ENCODE results near the gene TMEM120B.
"Not testable (repeated sequence)": the region's sequence is repeated elsewhere in the genome, so short reads cannot be mapped to it uniquely, and the experiment has no call there.

The TMEM120B gene

DNA sequence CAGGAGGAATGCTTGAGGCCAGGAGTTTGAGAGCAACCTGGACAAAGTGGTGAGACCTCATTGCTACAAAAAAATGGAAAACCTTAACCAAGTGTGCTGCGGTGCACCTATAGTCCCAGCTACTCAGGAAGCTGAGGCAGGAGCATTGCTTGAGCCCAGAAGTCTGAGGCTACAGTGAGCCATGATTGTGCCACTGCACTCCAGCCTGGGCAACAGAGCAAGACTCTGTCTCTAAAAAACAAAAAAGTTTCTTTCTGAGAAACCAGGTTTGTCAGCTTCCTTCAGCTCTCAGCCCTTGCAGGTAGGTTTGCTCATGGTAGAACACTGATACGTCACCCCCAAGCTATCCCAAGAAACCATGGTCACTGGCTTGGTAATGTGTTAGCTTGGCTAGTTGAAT is 23.1 kb upstream of the TMEM120B start:
- ChIA-PET POLR2A (no interaction called here), CTCF (interaction anchor here (1.6 kb wide), 1 partner anchor 104 kb away, joined by 4 read pairs; the partner anchor contains the start of gene RHOF)
- no peak for DNase-seq (ENCODE audit: extremely low spot score)
- no peak for TF ChIP-seq FOXM1 (IDR thresholded peaks at IDR 0.05; ENCODE audit: borderline replicate concordance)
- no peak for TF ChIP-seq ARNT (IDR thresholded peaks at IDR 0.05)
- no peak for TF ChIP-seq CTBP1 (IDR thresholded peaks at IDR 0.05; ENCODE audit: borderline replicate concordance)
- TF ChIP-seq NFRKB (IDR thresholded peaks at IDR 0.05), result no peak
- TF ChIP-seq ZNF384 (IDR thresholded peaks at IDR 0.05), result no peak
- TF ChIP-seq L3MBTL2 (conservative IDR thresholded peaks at IDR 0.05), result no peak
- TF ChIP-seq SP1 (IDR thresholded peaks at IDR 0.05), result no peak
- no peak for TF ChIP-seq FOXK2 (IDR thresholded peaks at IDR 0.05)

- ChIA-PET POLR2A (interaction anchor here (1.0 kb wide), 1 partner anchor 20 kb away, joined by 3 read pairs; the partner anchor contains the start of gene TMEM120B), CTCF (interaction anchor here (2.1 kb wide), 1 partner anchor 102 kb away, joined by 20 read pairs; the partner anchor contains the start of gene RHOF)
- DNase-seq (ENCODE audit: extremely low spot score), result not testable (repeated sequence)
Observed at GRCh38 chr12:121692744-121693143, 19.8 kb upstream of the TMEM120B start.

DNA sequence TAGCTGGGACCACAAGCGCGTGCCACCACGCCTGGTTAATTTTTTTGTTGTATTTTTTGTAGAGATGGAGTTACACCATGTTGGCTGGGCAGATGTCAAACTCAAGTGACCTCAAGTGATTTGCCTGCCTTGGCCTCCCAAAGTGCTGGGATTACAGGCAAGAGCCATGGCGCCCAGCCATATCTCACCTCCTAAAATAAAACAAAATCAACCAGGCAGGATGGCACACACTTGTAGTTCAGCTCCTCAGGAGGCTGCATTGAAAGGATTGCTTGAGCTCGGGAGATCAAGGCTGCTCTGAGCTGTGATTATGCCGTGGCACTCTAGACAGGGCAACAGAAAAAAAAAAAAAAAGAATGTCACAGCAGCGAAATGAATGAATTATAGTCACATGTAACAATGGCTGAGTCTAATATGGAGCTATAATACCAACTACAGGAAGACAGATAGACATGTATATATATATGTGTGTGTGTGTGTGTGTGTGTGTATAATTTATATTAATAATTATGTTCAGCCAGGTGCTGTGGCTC is 19.3 kb upstream of the TMEM120B start:
- no peak for DNase-seq (ENCODE audit: extremely low spot score)
- TF ChIP-seq ELF4 (IDR thresholded peaks at IDR 0.05), result no peak
- TF ChIP-seq, protein P1, sequence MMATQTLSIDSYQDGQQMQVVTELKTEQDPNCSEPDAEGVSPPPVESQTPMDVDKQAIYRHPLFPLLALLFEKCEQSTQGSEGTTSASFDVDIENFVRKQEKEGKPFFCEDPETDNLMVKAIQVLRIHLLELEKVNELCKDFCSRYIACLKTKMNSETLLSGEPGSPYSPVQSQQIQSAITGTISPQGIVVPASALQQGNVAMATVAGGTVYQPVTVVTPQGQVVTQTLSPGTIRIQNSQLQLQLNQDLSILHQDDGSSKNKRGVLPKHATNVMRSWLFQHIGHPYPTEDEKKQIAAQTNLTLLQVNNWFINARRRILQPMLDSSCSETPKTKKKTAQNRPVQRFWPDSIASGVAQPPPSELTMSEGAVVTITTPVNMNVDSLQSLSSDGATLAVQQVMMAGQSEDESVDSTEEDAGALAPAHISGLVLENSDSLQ (IDR thresholded peaks at IDR 0.05), result no peak
- TF ChIP-seq ZNF384 (IDR thresholded peaks at IDR 0.05), result no peak
- TF ChIP-seq LEF1 (IDR thresholded peaks at IDR 0.05; ENCODE audit: borderline replicate concordance), result no peak
- no peak for TF ChIP-seq CTBP1 (IDR thresholded peaks at IDR 0.05; ENCODE audit: borderline replicate concordance)
- TF ChIP-seq ARNT (IDR thresholded peaks at IDR 0.05), result no peak
- TF ChIP-seq BHLHE40 (IDR thresholded peaks at IDR 0.05; ENCODE audit: borderline replicate concordance), result no peak
- TF ChIP-seq HDGF (IDR thresholded peaks at IDR 0.05; ENCODE audit: borderline replicate concordance), result no peak
- TF ChIP-seq SP1 (IDR thresholded peaks at IDR 0.05), result no peak
- no peak for TF ChIP-seq L3MBTL2 (conservative IDR thresholded peaks at IDR 0.05)
- TF ChIP-seq FOXK2 (IDR thresholded peaks at IDR 0.05), result no peak
- no peak for TF ChIP-seq SUZ12 (IDR thresholded peaks at IDR 0.05)
- no peak for TF ChIP-seq FOXM1 (IDR thresholded peaks at IDR 0.05; ENCODE audit: borderline replicate concordance)
- no peak for TF ChIP-seq TARDBP (IDR thresholded peaks at IDR 0.05)
- ChIA-PET POLR2A (interaction anchor here (0.7 to 1.0 kb wide), 2 partner anchors 20 to 21 kb away, joined by 3 read pairs; partner anchors contain the start of gene TMEM120B), CTCF (interaction anchor here (2.1 kb wide), 1 partner anchor 101 kb away, joined by 20 read pairs; the partner anchor contains the start of gene RHOF)

GRCh38 chr12:121697093-121697698 is 15.4 kb upstream of the TMEM120B start:
- DNase-seq (ENCODE audit: extremely low spot score), result peak; percentile 40
- ChIA-PET POLR2A (no interaction called here), CTCF (interaction anchor here (0.7 to 1.4 kb wide), 3 partner anchors 15 to 76 kb away, joined by 3 to 7 read pairs (median 4); partner anchors contain the start of gene TMEM120B)
- TF ChIP-seq ELF4 (IDR thresholded peaks at IDR 0.05), result no peak
- no peak for TF ChIP-seq ARNT (IDR thresholded peaks at IDR 0.05)
- TF ChIP-seq L3MBTL2 (conservative IDR thresholded peaks at IDR 0.05), result no peak
- TF ChIP-seq LEF1 (IDR thresholded peaks at IDR 0.05; ENCODE audit: borderline replicate concordance), result no peak
- no peak for TF ChIP-seq NFRKB (IDR thresholded peaks at IDR 0.05)
- no peak for TF ChIP-seq FOXK2 (IDR thresholded peaks at IDR 0.05)
- TF ChIP-seq FOXA1 (IDR thresholded peaks at IDR 0.05), result no peak
- TF ChIP-seq SUZ12 (IDR thresholded peaks at IDR 0.05), result no peak
- TF ChIP-seq FOXM1 (IDR thresholded peaks at IDR 0.05; ENCODE audit: borderline replicate concordance), result no peak

GRCh38 chr12:121697861-121698260 is 14.7 kb upstream of the TMEM120B start:
- DNase-seq (ENCODE audit: extremely low spot score); POLR2A ChIA-PET: not testable (repeated sequence)
- CTCF ChIA-PET, result interaction anchor here (0.7 to 1.4 kb wide), 4 partner anchors 15 to 96 kb away, joined by 3 to 7 read pairs (median 4); partner anchors contain the start of genes RHOF and TMEM120B

GRCh38 chr12:121701667-121702277 is 10.8 kb upstream of the TMEM120B start:
- no peak for TF ChIP-seq SP1 (IDR thresholded peaks at IDR 0.05)
- TF ChIP-seq SUZ12 (IDR thresholded peaks at IDR 0.05), result no peak
- TF ChIP-seq BHLHE40 (IDR thresholded peaks at IDR 0.05; ENCODE audit: borderline replicate concordance), result no peak
- TF ChIP-seq FOXA1 (IDR thresholded peaks at IDR 0.05), result no peak
- no peak for TF ChIP-seq NFRKB (IDR thresholded peaks at IDR 0.05)
- no peak for TF ChIP-seq FOXM1 (IDR thresholded peaks at IDR 0.05; ENCODE audit: borderline replicate concordance)
- no peak for TF ChIP-seq CTBP1 (IDR thresholded peaks at IDR 0.05; ENCODE audit: borderline replicate concordance)
- no peak for TF ChIP-seq ELF4 (IDR thresholded peaks at IDR 0.05)
- TF ChIP-seq LEF1 (IDR thresholded peaks at IDR 0.05; ENCODE audit: borderline replicate concordance), result no peak
- TF ChIP-seq FOXK2 (IDR thresholded peaks at IDR 0.05), result no peak
- ChIA-PET POLR2A (no interaction called here), CTCF (interaction anchor here (0.7 to 1.4 kb wide), 3 partner anchors 72 to 110 kb away, joined by 3 to 5 read pairs (median 3); no protein-coding TSS in a partner anchor)
- DNase-seq (ENCODE audit: extremely low spot score), result no peak

DNA sequence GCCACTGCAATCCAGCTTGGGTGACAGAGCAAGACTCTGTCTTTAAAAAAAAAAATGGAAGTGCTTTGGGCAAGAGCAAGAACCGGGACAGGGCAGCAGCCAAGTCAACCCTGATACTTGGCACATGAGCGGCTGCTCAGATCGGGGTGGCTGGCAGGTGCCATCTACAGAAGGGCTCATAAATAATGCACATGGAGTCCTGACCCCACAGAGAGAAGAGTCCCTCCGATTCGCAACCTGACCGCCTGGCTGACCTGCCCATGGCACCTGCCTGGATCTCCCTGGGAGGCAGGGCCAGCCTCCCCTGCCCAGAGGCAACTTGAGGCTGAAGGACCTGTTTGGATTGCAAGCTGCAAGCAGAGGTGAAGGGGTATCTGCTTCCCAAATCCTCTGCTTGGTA is 9.6 kb upstream of the TMEM120B start:
- TF ChIP-seq HDGF (IDR thresholded peaks at IDR 0.05; ENCODE audit: borderline replicate concordance) (no peak), SP1 (IDR thresholded peaks at IDR 0.05) (no peak), SUZ12 (IDR thresholded peaks at IDR 0.05) (no peak)
- ChIA-PET CTCF (no interaction called here), POLR2A (interaction anchor here (2.1 kb wide), 1 partner anchor 10 kb away, joined by 7 read pairs; the partner anchor contains the start of gene TMEM120B)
- no peak for DNase-seq (ENCODE audit: extremely low spot score)
